TTC549 (cell line): ENCODE results near the gene NXPH1.

Experiments used
- FAIRE-seq: peaks from 2 replicates; lab custom pipeline; 2012; peaks lifted over from hg19 to GRCh38; lab: Jason Lieb, UNC

Gene NXPH1

DNA sequence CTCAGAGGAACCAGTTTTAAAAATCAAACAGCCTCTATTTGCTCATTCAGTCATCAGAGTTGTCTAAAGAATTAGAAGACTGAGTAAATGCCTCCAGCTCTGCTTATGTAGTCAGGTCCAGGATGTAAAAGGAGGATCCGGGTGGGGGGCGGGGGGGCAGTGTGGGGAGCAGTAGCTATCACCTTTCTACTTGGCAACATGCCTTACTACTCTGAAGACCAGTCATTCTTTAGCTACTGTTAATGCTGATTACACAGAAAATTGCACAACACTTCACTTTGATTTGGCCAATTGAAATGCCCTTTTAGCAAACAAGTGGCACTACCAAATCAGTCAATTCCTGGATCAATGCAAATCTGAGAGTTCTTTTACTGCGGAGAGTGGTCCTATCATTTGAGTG lies 164.2 kb downstream of the NXPH1 start:
- FAIRE-seq, result no peak

DNA sequence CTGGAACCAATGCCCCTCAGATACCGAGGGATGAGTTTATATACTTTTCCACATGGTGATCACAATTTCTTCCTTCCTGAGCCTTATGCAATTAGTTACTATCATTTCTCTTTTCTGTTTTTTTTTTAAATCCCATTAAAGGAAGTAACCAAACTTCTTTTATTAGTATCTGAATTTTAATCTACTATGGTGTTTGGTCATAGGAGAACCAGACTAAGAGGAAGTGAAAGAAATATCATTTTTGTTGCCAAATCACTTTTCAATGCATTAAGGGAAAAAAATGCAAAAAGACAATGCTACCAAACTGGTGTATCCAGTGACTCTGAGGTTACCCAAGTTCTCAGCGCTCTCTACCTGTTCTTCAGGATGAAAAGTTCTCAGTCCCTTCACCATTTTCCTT lies 167.7 kb downstream of the NXPH1 start:
- no peak for FAIRE-seq

DNA sequence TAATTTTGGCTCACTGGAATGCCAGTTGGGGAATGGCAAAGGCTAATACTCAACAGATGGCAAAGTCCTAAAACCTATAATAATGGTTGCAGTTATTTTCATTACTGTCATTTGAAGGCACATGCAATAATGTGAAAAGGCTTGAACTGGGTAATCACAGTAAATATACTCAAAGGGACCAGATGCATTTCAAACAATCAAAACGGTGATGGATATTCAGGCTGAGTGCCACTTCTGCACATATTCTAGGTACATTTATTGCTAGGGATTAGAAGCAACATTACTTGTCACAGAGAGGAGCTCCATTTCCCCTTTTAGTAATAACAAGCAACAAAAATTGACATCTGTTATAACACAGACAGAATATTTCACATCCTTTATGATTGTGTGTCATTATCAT lies 171.8 kb downstream of the NXPH1 start:
- FAIRE-seq, result no peak

DNA sequence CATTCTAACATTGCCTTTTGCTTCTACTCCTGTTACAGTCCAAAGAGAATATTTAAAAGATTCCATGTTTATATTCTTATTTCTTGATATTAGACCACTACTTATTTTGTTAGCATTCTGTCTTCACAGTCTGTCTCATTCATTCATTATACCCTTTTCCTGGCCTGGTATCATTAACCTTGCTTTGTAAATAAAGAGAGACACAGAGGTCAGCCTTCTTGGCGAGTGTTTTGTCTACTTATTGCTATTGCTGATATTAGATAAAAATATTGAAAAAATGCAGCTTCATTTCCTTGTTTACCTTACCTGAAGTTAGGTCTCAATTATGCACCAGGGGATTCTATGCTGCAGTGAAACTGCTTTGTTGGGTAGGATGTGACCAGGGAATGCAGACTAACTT lies 179.2 kb downstream of the NXPH1 start:
- no peak for FAIRE-seq

DNA sequence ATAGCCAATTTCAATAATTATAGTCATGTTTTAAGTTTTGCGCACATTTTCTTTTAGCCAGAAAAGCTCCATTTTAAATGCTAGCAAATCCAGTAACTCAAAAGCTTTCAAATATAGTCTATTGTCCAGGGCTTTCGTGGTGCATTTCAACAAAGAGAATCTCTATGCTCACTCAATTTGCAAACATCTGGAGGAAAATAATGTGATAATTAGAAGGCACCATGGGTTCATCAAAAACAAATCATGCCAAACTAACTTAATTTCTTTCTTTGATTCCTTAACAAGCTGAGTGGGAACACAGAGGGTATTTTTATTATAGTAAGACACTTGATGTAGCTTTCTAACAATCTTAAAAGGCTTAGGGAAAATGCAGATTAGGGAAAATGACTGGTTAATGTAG lies 179.8 kb downstream of the NXPH1 start:
- no peak for FAIRE-seq

DNA sequence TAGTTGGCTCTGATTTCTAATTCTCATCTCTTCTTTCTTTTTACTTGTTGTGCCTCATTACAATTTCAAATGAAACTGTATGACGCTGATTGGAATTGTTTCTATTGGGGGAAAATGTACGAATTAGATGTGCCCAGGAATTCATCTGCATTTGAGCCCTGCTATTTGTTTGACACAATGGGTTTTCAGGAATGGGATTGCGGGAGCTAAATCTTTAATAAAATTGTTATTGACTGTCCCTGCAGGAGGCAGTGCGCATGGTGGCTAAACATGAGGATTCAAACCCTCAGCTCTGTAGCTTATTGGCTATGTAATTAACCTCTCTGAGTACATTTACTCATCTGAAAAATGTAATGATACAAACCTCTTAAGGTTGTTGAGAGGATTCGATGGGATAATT lies 181.6 kb downstream of the NXPH1 start:
- FAIRE-seq, result no peak

DNA sequence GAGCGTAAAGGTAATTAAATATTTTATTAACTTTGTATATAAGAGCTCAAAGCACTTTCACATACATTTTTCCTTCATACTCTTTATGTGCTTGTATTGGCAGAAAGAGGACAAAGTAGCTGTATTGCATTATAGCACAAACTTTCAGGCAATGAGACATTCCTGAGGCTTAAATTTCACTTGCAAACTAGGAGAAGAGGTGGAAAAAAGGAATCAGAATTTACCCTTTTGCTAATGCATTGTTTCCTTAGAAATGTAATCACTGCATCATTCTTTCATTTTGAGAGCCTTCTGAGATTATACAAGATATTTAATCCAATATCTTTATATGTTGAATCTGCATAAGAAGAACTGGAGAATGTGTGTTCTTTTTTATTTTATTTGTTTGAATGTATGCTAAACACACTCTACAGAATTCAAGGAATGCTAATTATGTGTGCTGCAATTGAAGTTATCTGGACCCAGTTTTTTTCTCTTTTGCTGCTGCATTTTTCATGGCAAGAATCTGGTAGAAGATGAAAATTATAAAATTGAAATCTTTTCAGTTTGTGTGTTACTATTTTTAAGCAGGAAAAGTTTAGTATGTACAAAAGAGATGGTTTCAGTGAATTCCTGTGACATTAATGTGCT lies 185.1 kb downstream of the NXPH1 start:
- FAIRE-seq, result no peak

DNA sequence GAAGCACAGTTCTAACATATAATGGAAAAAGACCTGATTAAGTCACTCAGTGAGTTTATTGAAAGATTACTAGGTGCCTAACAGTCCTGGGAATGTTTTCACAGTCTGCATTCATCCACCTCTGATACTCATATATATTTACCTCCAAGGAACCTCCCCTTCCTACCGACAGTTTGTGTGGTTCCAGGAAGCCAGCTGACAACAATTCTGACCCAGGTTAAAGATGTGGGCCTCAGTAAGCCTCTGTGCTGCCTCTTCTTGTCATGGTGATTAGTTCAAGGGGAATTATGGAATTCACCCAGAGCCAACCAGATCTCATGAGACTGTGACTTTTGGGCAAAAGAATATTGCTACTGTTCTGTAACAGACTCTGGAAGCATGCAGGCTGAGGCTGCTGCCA lies 186.8 kb downstream of the NXPH1 start:
- FAIRE-seq, result no peak

DNA sequence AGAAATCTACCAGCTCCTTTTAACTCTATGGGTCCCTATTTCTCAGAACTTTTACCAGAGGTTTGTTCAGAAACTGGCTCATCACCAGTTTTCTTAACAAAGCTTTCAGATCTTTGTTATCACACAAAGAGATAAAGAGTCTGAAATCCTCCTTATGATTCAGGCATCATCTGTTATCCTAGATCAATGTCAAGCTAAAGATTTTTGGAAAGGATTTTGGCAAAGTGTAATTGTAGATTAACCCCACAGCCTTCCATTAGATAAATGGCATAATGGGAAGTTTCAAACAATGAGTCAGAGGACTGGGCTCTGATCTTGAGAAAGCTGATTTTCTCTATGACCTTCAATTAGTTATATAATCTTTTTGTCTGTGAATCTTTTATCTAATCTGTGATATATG lies 192.2 kb downstream of the NXPH1 start:
- FAIRE-seq, result no peak

DNA sequence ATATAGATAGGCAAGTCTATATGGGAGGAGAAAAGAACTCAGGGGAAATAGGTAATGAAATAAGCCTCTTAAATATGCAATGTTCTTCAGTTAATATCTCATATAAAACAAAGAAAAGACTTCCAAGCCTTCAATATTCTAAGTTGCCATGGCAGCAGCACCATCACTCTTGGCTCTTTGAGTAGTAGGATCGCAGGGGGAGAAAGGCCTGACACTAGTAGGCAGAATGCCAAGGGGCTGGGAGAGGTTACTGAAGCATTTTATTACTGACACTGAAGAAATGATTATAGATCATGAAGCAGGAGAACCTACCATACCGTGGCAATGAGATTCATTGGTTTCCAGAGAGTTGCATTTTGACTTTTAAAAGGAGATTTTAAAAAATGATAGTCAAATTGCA lies 193.9 kb downstream of the NXPH1 start:
- no peak for FAIRE-seq

DNA sequence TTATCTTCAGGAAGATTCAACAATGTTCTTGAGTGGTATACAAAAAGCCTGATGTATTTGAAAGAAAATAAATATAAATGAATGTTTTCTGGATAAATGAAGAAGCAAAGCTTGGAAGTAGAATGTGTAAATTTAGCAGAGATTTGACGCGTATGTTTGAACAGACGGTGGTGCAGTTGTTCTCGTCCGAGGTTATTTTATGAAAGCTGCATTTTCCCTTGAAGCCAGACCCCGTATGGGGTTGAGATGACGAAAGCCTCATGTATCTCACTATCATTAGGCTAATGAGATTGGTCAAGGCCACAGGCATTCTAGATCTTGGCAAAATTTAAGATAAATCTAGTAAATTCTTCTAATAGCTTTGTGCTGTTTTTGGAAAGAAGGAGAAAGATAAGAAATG lies 195.2 kb downstream of the NXPH1 start:
- no peak for FAIRE-seq

DNA sequence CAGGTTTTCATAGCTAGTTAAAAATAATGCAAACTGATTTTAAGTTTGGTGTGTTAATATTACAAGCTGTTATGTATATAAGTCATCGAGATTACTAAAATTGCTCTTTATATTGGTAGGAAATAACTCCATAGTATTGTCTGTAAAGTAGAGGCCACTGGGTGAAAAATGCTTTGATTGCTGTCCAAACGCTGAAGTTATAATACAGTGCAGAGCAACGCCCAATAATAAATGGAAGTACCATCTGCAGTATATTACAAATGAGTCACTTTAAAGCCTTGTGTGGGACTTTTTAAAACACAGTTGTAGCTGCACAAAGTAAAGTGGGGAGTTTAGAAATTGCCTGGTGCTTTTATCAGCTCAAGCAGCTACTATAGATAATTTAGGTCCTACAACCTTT lies 196.1 kb downstream of the NXPH1 start:
- FAIRE-seq, result no peak

DNA sequence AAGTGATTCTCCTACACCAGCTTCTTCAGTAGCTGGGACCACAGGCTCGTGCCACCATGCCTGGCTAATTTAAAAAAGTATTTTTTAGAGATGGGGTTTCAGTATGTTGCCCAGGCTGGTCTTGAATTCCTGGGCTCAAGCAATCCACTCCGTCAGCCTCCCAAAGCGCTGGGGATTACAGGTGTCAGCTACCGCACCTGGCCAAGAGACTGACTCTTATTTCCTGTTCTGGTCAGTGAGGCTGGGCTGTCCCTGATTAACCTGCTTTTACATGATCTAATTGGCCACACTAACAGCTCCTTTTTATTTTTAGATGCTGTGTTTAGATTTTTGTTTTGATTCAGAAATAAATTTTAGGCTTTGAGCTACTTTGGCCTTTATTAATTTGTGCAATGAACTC lies 203.9 kb downstream of the NXPH1 start:
- FAIRE-seq, result no peak

DNA sequence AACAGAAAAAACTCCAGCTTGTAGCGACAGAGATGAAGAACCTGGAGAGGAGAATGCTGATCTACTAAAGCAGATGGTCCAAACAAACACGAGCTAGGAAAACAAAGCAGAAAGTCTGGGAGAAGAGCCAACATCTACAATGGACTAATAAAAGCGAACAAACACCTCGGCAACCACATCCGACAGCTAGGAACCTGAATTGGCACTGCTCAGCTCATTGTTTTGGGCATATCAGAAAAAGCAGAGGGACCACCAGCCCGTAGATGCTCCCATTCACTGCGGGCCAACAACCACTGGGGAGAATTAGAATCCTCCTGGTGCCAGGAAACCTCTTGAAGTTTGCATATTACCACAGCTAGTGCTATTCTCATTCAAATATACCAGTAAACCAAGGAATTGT lies 204.7 kb downstream of the NXPH1 start:
- FAIRE-seq, result no peak

DNA sequence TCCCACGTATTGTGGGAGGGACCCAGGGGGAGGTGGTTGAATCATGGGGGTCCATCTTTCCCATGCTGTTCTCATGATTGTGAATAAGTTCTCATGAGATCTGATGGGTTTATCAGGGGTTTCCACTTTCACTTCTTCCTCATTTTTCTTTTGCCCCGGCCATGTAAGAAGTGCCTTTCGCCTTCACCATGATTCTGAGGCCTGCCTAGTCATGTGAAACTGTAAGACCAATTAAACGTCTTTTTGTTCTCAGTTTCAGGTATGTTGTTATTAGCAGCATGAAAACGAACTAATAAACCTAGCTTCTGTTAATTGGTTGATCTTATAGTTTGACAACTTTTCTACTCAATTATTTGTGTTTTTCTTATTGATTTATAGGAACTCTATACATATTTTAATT lies 206.3 kb downstream of the NXPH1 start:
- FAIRE-seq, result no peak

DNA sequence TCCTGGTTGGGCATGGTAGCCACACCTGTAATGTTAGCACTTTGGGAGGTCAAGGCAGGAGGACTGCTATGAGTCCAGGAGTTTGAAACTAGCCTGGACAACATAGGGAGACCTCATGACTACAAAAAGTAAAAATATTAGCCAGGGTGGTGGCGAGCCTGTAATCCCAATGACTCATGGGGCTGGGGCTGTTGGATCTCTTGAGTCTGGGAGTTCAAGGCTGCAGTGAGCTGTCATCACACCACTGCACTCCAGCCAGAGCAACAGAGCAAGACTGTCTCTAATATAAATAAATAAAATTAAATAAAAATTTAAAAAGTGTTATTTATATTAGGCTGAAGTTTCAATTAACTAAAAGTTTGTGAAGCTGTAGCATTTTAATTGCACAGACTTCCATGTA lies 207.3 kb downstream of the NXPH1 start:
- FAIRE-seq, result no peak

DNA sequence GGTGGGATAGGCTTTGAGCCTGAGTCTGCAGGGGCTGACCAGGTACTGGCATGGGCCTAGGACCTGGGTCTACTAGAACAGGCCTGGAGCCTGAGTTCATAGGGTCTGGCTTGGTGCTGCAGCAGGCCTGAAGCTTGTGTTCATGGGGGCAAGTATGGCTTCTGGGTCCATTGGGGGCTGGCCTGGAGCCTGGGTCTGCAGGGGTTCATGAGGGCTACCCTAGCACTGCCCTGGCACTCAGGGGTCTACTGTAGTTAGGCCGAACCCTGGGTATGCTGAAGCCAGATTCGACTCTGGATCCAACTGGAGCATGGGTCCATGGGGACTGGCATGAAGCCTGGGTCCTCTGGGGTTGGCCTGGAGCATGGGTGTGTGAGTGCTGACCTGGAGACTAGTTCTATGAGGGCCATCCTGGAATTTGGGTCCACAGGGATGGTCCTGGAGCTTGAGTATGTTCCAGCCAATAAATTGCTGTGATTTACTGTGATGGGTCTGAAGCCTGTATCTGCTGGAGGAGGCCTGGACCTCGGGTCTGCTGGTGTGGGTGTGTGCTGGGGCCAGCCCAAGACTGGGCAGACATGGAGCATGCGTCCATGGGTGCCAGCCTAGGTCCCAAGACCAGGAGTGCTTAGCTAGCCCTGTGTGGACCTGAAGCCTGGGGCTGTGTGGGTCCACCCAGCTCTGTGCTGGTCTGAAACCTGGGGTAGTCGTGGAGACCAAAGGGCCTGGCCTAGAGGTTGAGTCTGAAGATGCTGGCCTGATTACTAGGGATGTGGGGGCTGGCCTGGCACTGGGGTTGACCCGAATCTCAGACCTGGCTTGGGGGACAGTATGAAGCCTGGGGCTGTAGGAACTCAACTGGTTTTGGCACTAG lies 235.5 kb downstream of the NXPH1 start:
- no peak for FAIRE-seq

DNA sequence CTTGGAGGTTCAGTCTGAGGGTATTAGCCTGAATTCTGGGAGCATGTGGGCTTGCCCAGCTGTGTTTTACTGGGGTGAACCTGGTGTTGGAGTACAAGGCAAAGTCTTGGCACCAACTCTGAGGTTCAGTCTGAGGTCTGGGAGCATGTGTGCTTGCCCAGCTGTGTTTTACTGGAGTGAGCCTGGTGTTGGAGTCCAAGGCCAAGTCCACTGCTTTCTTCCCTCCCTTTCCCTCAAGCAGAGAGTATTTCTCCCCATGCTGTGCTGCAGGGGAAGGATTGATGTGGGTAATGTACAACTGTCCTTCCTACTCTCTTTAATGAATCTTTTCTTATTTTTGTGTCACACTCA lies 236.1 kb downstream of the NXPH1 start:
- no peak for FAIRE-seq

DNA sequence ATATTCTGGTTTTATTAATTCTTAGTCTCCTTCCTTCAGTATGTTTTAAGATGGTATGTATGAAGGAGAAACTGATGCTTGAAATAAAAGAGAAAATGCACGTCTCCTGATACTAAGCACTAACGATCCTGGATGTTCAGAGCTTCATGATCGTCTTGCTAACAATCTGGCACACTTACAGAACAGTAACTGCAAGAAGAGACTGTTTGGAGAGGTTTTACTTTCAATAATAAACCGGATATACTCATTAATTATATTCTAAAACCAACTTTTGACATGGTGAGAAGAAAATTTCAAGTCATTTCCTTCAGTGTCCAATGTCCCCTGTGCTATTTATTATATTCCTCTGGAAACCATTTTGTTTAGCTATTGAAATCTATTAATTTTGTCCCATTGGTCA lies 251.0 kb downstream of the NXPH1 start:
- no peak for FAIRE-seq

DNA sequence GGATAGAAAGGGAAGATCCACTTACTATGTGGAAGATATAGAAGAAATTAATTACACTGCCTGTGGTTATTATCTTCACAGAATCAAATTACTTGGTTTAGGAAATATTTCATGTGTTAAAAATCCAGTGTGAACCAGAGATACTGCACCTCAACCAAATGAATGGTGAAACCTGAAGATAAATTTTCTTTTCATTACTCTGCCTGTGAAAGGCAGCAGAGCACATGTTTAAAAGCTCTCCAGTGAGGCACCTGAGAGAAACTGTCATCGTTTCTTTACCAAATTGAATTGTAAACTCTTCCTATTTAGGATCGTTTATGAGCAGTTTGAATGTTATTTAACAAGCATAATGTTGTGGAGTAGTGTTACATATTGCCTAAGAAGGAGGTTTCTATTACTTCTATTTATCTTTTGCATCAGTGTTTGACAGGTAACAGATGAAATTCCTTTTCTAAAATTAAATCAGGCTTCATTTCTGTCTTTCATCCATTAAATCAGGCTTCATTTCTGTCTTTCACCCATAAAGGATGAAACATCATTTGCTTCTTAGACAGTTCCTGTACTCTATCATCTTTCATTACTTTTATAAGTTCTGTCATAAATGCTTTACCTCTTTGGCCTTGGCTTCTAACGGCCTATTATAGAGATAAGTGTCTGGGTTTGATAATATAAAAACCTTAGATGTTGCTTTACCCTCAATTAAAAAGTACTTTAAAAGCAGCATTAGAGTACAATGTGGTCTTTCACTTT lies 266.6 kb downstream of the NXPH1 start:
- FAIRE-seq, result no peak

DNA sequence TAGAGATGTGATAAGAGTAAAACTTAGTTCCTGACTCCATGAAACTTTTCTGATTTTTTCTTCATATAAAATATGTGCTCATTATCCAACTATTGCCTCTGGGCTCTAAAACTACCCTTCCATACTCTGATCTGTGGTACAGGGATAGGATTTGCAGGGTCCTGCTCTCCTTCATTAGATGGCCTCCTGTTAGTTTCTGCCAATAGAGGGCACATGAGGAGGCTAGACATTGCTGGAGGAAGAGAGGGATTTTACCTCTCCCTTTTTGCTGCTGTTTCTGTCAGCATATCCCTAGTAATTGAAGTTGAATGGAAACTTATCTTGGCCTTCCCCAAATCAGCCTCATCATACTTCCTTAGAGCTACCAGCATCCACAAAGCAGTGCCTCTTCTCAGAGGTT lies 269.4 kb downstream of the NXPH1 start:
- FAIRE-seq, result no peak

DNA sequence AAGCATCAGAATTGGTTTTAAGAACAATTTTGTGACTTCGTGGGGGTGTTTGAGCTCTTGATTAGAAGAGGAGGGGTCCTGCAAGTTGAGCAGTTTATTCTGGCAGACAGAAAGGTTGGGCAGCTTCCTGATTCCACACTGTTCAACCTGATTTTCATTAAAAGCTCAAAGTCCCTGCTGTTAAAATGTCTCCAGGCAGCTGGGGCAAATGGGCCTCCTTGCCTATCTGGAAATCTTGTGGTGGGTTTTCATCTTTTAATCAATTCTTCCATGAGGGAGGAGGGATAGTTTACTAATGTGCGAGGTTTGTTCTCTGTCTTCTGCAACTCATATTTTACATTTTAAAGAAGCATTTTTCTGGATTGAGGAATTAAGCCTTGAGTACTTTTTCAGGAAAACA lies 276.7 kb downstream of the NXPH1 start:
- no peak for FAIRE-seq

DNA sequence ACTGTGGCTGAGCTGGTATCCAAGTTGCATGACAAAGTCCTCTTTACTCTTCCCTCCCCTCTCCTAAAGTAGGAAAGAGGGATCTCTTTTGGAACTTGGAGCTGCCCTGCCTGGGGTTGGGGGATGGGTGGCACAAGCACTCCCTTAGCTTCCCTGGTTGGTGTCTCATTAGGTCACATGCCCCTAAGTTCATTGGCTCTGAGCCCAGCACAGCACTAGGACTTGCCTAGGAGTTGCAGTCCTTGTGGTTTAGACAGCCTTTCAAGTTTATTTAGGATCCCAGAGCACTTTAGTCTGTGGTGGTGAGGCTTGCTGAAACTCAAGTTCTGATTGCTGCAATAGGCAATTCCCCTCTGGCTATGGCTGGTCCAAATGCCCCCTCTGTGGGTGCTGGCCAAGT lies 281.4 kb downstream of the NXPH1 start:
- FAIRE-seq, result no peak

DNA sequence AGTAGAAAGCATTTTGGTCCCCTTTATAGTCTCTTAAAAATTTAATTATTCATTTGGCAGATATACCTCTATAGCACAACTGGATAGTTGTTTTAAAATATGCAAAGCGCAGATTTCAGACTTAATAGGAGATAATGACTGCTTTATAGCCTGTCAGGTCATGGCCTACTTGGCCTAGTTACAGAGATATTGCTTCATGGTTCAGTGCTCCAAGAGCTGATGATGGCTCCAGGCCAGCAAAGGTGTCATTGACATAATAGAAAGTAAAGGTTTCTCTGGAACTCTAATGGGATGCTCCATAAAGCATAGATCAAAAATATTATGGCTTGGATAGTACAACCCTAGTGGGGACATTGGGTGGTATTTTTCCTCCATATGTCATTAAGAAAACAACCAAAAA lies 285.7 kb downstream of the NXPH1 start:
- FAIRE-seq, result no peak
